GM12873 (cell line): ENCODE data around the gene TBC1D2B.

Experiments
- TF ChIP-seq, protein P1 (sequence below): IDR thresholded peaks from 2 replicates; pipeline ENCODE4 v1.5.1; 2012; ENCODE audit warnings: low read depth, mild to moderate bottlenecking, moderate library complexity, low read length, control low read depth; ENCODE audit not compliant: insufficient read depth; ENCODE audit errors: missing control alignments

The TBC1D2B gene

DNA sequence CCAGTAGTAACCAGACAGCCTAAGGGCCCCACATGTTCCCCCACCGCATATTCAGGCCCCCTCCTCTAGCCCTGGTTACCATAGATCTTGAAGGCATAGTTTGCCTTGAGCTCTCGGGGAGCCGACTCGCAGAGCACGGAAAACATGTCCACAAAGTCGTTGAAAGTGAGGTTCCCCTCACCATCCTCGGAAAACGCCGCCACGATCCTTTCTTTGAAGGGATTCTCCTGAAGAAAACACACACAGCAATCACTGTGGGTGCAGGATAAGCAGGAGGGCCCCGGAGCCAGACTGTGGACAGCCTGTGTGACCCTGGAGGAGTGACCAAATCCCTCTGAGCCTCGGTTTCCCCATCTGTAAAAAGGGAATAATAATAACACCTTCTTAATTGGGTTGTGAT lies 31.6 kb upstream of the TBC1D2B start:
- TF ChIP-seq, protein P1, sequence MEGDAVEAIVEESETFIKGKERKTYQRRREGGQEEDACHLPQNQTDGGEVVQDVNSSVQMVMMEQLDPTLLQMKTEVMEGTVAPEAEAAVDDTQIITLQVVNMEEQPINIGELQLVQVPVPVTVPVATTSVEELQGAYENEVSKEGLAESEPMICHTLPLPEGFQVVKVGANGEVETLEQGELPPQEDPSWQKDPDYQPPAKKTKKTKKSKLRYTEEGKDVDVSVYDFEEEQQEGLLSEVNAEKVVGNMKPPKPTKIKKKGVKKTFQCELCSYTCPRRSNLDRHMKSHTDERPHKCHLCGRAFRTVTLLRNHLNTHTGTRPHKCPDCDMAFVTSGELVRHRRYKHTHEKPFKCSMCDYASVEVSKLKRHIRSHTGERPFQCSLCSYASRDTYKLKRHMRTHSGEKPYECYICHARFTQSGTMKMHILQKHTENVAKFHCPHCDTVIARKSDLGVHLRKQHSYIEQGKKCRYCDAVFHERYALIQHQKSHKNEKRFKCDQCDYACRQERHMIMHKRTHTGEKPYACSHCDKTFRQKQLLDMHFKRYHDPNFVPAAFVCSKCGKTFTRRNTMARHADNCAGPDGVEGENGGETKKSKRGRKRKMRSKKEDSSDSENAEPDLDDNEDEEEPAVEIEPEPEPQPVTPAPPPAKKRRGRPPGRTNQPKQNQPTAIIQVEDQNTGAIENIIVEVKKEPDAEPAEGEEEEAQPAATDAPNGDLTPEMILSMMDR, result no peak

DNA sequence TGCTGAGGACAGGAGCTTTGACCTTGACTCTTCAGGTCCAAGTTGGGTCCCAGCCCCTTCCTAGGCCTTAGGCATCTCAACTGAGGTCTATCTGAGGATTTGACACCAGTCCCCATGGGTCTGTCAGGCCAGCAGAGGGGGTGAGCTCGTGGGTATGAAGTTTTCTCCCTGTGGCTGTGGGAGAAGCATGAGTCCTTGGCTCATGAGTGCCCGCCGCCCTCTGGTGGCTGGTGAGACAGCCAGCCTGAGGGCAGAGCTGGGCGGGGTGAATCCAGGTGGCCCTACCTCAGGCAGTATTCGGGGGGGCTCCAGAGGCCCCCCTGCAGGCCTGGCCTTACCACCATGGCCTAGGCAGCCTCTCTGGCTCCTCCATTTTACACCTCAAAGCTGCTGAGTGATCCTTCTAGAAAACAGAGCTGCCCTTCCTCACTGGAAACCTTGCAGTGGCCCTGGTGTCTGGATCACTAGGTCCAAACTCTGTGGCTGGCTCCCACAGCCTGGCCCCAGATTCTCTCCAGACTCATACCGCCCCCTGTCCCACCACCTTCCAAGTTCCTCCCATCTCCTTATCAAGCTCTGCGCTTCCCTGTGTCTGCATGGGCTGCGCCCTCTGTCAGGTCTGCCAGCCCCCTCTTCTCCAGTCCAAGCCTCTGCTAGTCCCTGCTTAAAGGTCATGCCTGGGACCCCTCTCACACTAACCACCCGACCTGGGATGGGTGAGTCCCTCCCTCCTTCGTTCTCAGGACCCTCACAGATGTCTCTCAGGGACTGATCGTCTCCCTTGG lies 31.0 kb upstream of the TBC1D2B start:
- TF ChIP-seq, protein P1, result peak; percentile 92

DNA sequence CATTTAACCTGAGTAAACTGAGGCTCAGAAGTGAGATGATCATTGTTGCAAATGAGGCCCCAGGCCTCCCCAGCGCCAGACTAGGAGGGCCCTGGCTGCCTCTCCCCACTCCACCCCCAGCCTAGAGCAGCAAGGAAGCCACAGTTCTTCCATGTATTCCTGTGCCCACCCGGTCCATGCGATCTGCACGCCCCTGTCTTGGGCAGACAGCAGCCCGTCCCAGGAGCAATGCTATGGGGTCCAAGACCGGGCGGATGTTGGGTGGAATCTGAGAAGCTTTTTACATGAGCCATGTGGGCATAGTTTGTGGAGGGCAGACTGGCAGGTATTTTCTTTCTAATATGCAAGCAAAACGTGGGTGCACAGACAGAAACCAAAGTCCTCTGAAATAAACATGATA lies 30.0 kb upstream of the TBC1D2B start:
- TF ChIP-seq, protein P1, result no peak

DNA sequence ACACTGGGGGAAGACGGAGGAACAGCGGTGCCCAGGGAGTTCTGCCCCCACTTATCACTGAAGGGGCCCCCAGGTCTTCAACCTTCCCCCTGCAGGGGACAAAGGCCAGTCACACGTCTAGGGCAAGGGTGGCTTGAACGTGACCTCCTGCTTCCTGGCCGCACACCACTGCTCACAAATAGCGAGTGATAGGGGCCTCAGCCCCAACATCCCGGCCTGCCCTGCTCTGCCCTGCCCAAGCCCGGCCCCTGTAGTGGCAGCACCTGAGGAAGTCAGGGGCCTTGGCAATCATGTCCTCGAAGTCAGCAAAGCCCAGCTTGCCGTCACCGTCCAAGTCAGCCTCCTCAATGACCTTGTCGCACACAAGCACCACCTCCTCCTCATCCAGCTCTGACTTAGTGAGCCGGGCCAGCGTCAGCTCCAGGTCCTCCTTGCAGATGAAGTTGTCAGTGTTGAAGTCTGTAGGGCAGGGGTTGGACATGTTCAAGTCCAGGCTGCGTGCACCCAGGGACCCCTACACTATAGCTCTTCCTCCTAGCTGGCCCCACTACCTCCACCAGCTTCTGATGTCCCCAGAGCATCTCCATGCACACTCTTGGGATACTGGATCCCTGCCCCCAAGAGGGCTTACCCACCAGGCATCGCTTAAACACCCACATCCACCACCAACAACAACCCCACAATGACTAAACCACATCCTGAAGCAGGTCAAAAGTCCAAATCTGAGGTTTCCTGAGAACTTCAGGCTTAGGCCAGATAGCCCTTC lies 28.1 kb upstream of the TBC1D2B start:
- TF ChIP-seq, protein P1, result no peak

DNA sequence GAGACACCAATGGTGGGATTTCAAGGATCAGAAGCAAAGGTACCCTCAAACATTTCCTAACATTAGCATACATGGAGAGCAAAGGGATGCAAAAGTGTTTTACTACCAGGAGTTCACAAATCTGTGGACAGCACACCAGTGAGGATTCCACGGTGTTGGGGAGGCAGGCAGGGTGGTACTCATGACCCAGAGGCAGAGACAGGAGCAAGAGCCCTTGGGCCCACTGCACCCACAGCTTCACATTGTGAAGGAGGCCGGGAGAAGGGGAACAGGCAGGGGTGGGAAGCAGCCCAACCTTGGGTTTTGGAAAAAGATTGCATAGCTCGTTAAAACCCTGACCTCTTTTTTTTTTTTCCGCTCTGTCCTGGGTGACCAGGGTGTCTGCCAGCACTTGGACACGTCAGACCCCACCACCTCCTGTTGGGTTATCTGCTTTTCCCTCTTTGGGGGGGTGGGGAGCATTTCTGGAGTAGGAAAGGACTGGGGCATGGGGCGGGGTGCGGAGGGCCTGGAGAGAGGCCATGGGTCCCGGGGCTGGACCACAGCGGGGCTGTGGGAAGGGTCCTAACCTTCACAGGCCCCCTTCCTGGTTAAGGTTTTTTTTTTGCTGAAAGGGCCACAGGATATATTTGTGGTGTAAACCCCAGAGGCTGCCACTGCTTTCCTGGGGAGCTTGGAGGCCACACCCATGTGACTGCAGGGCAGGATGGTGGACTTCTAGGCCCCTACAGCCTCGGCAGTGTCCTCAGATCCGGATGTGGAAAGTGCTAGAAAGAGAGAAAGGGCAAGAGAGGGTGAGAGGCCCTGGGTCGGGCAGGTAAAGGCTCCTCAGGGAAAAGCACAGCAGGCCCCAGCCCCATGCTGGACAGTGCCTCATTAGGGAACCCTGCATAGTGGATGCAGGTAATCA lies 27.3 kb upstream of the TBC1D2B start:
- TF ChIP-seq, protein P1, result no peak

DNA sequence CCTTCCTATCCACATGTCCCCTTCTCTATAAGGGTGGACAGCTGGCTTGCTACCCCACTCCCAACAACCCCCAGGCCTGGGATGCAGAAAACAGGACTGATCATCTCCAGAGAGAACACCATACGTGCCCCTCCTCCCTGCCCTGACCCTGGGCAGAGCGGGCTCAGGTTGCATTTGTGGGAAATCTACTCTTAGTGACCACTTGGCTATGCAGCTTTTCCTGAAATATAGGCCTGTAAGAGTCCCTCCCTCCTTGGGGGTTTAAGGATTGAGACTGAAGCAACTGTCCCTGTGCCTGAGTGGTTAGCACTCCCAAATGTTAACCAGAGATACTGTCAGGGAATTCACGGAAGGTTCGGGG lies 26.6 kb upstream of the TBC1D2B start:
- TF ChIP-seq, protein P1, result no peak
